ENCODE results near the gene CLEC3B. TPM values are rescaled to one million over a fixed set of nuclear protein-coding genes. Genes with fewer than 3 reads are reported as not detected.

CLEC3B gene
- total and polyA plus RNA-seq, 10 of the 15 experiments (the other 5 are each of a cell fraction or from before 2014, with no cell fraction given): 0.23 TPM; not detected in 9

DNA sequence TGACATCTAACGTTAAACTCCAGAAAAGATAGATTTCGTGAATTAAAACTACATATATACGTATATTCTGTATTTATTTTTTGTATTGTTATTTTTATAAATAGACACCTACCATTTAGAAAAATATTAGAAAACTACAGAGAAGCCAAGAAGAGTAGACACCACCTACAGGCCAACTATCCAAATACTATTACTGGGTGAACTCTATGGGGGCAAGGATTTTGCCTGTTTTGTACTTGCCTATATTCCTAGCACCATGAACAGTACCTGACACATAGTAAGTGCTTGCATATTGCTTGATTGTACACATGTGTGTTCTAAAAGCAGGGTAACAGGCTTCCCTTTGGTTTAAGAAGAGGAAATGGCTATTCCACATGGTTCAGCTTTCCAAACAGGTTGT, 24.4 kb upstream of the CLEC3B start (continued):
- TF ChIP-seq, protein P1, sequence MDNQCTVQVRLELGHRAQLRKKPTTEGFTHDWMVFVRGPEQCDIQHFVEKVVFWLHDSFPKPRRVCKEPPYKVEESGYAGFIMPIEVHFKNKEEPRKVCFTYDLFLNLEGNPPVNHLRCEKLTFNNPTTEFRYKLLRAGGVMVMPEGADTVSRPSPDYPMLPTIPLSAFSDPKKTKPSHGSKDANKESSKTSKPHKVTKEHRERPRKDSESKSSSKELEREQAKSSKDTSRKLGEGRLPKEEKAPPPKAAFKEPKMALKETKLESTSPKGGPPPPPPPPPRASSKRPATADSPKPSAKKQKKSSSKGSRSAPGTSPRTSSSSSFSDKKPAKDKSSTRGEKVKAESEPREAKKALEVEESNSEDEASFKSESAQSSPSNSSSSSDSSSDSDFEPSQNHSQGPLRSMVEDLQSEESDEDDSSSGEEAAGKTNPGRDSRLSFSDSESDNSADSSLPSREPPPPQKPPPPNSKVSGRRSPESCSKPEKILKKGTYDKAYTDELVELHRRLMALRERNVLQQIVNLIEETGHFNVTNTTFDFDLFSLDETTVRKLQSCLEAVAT (IDR thresholded peaks at IDR 0.05): no peak
- TF ChIP-seq CHD4 (IDR thresholded peaks at IDR 0.05) (no peak), JUNB (IDR thresholded peaks at IDR 0.05) (no peak), BHLHE40 (IDR thresholded peaks at IDR 0.05; ENCODE audit: borderline replicate concordance in 1 of 2, low read depth in 2 of 2, low read length in 1 of 2) (no peak), MYC (IDR thresholded peaks at IDR 0.05; ENCODE audit: insufficient read depth, insufficient read length, insufficient replicate concordance, low read length, severe bottlenecking) (no peak), RELA (IDR thresholded peaks at IDR 0.05; ENCODE audit: borderline replicate concordance, partially characterized antibody) (no peak)

DNA sequence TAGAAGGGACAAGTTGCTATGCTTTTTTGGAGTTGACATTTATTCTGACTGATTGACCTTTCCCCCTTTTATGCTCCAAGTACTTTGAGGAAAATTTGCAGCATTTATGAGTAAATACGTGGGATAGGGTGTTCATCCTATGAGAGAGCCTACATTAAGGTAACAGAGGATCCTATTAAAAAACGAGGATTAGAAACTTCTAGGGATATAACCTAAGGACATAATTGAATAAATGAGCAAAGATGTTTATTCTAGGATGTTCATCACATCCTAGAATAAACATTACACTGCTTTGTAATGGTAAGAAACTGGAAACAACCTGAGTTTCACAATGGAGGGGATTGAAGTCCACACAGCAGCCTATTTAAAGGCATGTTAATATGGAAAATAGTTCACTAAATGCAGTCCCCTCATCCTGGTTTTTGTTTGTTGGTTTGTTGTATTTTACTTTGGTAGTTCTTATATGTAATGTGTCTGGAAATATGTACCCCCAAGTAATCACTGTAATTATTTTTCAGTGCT, 23.9 kb upstream of the CLEC3B start:
- no peaks in the 10 kb centered on the region for H3K79me2 ChIP-seq (ENCODE audit: control insufficient read depth, insufficient read depth, low read length)
- peaks cover 22 to 50% of the 10 kb centered on the region in 2 experiments for H3K36me3 ChIP-seq (ENCODE audit: control insufficient read depth in 2 of 2, insufficient read depth in 2 of 2, low read length in 1 of 2)
- no peaks in the 10 kb centered on the region for H3K4me1 ChIP-seq (ENCODE audit: control insufficient read depth, insufficient read depth, low read length)
- no peaks in the 10 kb centered on the region for H3K9me3 ChIP-seq (replicated peaks; ENCODE audit: control insufficient read depth, insufficient read depth, low read length)
- no TSS peak for BruUV-seq (replicated peaks)
- FAIRE-seq (no peak), ATAC-seq (no peak), DNase-seq (ENCODE audit: low read depth, low spot score) (no peak)
- ChIA-PET RAD21 (ENCODE audit: unreplicated experiment) (interaction anchor here (0.8 kb wide), 1 partner anchor 20 kb away, joined by 3 read pairs; no protein-coding TSS in a partner anchor), SMC1A (ENCODE audit: uncharacterized antibody, unreplicated experiment) (interaction anchor here (1.1 to 1.7 kb wide), 3 partner anchors 10 to 36 kb away, joined by 4 to 7 read pairs (median 5); no protein-coding TSS in a partner anchor), CTCF (interaction anchor here (0.6 to 1.5 kb wide), 6 partner anchors 14 to 992 kb away, joined by 3 to 6 read pairs (median 4); no protein-coding TSS in a partner anchor), POLR2A (no interaction called here)
- no peak overlapping the region for H3K9ac ChIP-seq (ENCODE audit: control insufficient read depth, insufficient read depth, low read length)
- WGBS (ENCODE audit: insufficient coverage, insufficient replicate concordance, low lambda C conversion rate, missing lambda C conversion rate): 90% methylated on average over 2 of the region's 2 CpGs
- no peak overlapping the region for H3K4me3 ChIP-seq
- intact Hi-C loops (cut with micrococcal nuclease; ENCODE audit: unreplicated experiment) (no loop called here), in situ Hi-C loops (cut with MboI) (no loop called here)
- no peaks in the 10 kb centered on the region for H3K27me3 ChIP-seq (replicated peaks in 1 of 2; ENCODE audit: control insufficient read depth in 2 of 2, insufficient read depth in 2 of 2, low read length in 1 of 2)
- H4K20me1 ChIP-seq (ENCODE audit: control insufficient read depth, insufficient read depth): no peaks in the 10 kb centered on the region
- no peak overlapping the region for H3K4me2 ChIP-seq (ENCODE audit: control insufficient read depth, insufficient read depth)
- H2AFZ ChIP-seq (ENCODE audit: control insufficient read depth, low read depth, low read length): no peak overlapping the region
- H3K27ac ChIP-seq (ENCODE audit: control insufficient read depth, insufficient read depth): no peak overlapping the region
- TF ChIP-seq EGR1 (IDR thresholded peaks at IDR 0.05; ENCODE audit: borderline replicate concordance in 1 of 2, low read depth in 2 of 2, low read length in 2 of 2) (no peak), STAT1 (conservative IDR thresholded peaks at IDR 0.05) (no peak), SMAD1 (IDR thresholded peaks at IDR 0.05; ENCODE audit: low read depth, partially characterized antibody) (no peak), TAF1 (IDR thresholded peaks at IDR 0.05; ENCODE audit: borderline replicate concordance, low read depth, low read length) (no peak), HCFC1 (IDR thresholded peaks at IDR 0.05; ENCODE audit: low read length) (no peak), ASH2L (IDR thresholded peaks at IDR 0.05; ENCODE audit: borderline replicate concordance, low read depth) (no peak), POLR2AphosphoS2 (IDR thresholded peaks at IDR 0.05; ENCODE audit: low read depth, low read length) (no peak), CEBPB (IDR thresholded peaks at IDR 0.05; ENCODE audit: borderline replicate concordance in 1 of 2, low read depth in 2 of 2, low read length in 2 of 2) (no peak), GATAD2B (conservative IDR thresholded peaks at IDR 0.05; ENCODE audit: low read depth) (no peak), ZBED1 (IDR thresholded peaks at IDR 0.05; ENCODE audit: borderline replicate concordance) (no peak), CREM (IDR thresholded peaks at IDR 0.05; ENCODE audit: low read depth) (no peak), NR2C2 (IDR thresholded peaks at IDR 0.05; ENCODE audit: borderline replicate concordance, control insufficient read depth, insufficient read length, low read depth) (no peak)
- TF ChIP-seq, protein P2, sequence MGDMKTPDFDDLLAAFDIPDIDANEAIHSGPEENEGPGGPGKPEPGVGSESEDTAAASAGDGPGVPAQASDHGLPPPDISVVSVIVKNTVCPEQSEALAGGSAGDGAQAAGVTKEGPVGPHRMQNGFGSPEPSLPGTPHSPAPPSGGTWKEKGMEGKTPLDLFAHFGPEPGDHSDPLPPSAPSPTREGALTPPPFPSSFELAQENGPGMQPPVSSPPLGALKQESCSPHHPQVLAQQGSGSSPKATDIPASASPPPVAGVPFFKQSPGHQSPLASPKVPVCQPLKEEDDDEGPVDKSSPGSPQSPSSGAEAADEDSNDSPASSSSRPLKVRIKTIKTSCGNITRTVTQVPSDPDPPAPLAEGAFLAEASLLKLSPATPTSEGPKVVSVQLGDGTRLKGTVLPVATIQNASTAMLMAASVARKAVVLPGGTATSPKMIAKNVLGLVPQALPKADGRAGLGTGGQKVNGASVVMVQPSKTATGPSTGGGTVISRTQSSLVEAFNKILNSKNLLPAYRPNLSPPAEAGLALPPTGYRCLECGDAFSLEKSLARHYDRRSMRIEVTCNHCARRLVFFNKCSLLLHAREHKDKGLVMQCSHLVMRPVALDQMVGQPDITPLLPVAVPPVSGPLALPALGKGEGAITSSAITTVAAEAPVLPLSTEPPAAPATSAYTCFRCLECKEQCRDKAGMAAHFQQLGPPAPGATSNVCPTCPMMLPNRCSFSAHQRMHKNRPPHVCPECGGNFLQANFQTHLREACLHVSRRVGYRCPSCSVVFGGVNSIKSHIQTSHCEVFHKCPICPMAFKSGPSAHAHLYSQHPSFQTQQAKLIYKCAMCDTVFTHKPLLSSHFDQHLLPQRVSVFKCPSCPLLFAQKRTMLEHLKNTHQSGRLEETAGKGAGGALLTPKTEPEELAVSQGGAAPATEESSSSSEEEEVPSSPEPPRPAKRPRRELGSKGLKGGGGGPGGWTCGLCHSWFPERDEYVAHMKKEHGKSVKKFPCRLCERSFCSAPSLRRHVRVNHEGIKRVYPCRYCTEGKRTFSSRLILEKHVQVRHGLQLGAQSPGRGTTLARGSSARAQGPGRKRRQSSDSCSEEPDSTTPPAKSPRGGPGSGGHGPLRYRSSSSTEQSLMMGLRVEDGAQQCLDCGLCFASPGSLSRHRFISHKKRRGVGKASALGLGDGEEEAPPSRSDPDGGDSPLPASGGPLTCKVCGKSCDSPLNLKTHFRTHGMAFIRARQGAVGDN (IDR thresholded peaks at IDR 0.05): no peak
